H1 (cell line): Measurements from ENCODE around the gene SAG. TPM values are rescaled to one million over a fixed set of nuclear protein-coding genes. Genes with fewer than 3 reads are reported as not detected.

Experiments used
- CTCF ChIA-PET: fragments of 300-600 bp; sonication (Branson Sonifier 250); formaldehyde crosslinking; loops from one replicate; lab custom pipeline; 2021; ENCODE audit not compliant: partially characterized antibody; lab: Charles Lee
- POLR2A ChIA-PET: fragments of 300-600 bp; sonication (Branson Sonifier 250); formaldehyde crosslinking; loops from one replicate; lab custom pipeline; 2021; ENCODE audit warnings: inconsistent platforms; ENCODE audit not compliant: partially characterized antibody; lab: Charles Lee
- DNase-seq, 2 experiments: peaks; one replicate each; pipeline versions ENCODE4 v3.0.0 to v3.0.0-alpha.2; 2010 to 2022; ENCODE audit warnings: low spot score in 2 of 2, low read depth in 1 of 2, mixed read lengths in 1 of 2
- FAIRE-seq: peaks from 2 replicates; lab custom pipeline; 2011; peaks lifted over from hg19 to GRCh38; lab: Jason Lieb, UNC
- H2AFZ ChIP-seq: 2 replicates; pipeline ENCODE4 v1.8.1; 2012; ENCODE audit warnings: low read length, inconsistent platforms
- H2AK5ac ChIP-seq: 2 replicates; pipeline ENCODE4 v1.6.1; 2013; ENCODE audit warnings: low read depth, low read length
- H2BK120ac ChIP-seq: replicated peaks from 2 replicates; pipeline ENCODE3; 2013; ENCODE audit warnings: low read depth, low read length, inconsistent platforms
- H2BK12ac ChIP-seq: 2 replicates; pipeline ENCODE4 v1.6.1; 2013; ENCODE audit warnings: low read depth, low read length
- H2BK15ac ChIP-seq: 2 replicates; pipeline ENCODE4 v1.6.1; 2013; ENCODE audit warnings: low read length
- H2BK20ac ChIP-seq: 2 replicates; pipeline ENCODE4 v1.6.1; 2013; ENCODE audit warnings: low read length
- H2BK5ac ChIP-seq: 2 replicates; pipeline ENCODE4 v1.6.1; 2013; ENCODE audit warnings: low read depth, low read length
- H3K14ac ChIP-seq: 2 replicates; pipeline ENCODE4 v1.6.1; 2013; ENCODE audit warnings: inconsistent platforms; ENCODE audit not compliant: insufficient read length
- H3K18ac ChIP-seq: 2 replicates; pipeline ENCODE4 v1.6.1; 2013; ENCODE audit warnings: low read length; ENCODE audit errors: extremely low read depth
- H3K23ac ChIP-seq: 2 replicates; pipeline ENCODE4 v1.6.1; 2013; ENCODE audit warnings: inconsistent platforms; ENCODE audit not compliant: insufficient read length
- H3K23me2 ChIP-seq: 2 replicates; pipeline ENCODE4 v1.6.1; 2013; ENCODE audit warnings: low read depth, low read length
- H3K27ac ChIP-seq: 2 replicates; pipeline ENCODE4 v1.6.1; 2011; ENCODE audit warnings: low read depth, low read length, inconsistent platforms
- H3K27me3 ChIP-seq, 4 experiments: replicated peaks in 1 of 4; 1 replicate in 1 of 4; 2 replicates in 3 of 4; pipeline versions ENCODE4 v1.6.1 to v1.8.1; 2011 to 2013; ENCODE audit warnings: low read length in 3 of 4, mild to moderate bottlenecking in 3 of 4, inconsistent platforms in 2 of 4, mixed read lengths in 2 of 4, moderate library complexity in 1 of 4; ENCODE audit not compliant: control insufficient read depth in 3 of 4, insufficient read depth in 3 of 4; ENCODE audit errors: extremely low read depth in 1 of 4
- H3K36me3 ChIP-seq, 4 experiments: 2 replicates each; pipeline versions ENCODE4 v1.6.1 to v1.8.1; 2011 to 2013; ENCODE audit warnings: mild to moderate bottlenecking in 4 of 4, low read length in 3 of 4, moderate library complexity in 2 of 4, control low read depth in 1 of 4, inconsistent platforms in 1 of 4; ENCODE audit not compliant: insufficient read depth in 4 of 4, control insufficient read depth in 2 of 4
- H3K4ac ChIP-seq: replicated peaks from 2 replicates; pipeline ENCODE3; 2013; ENCODE audit warnings: low read length, low read depth, mixed read lengths, inconsistent platforms; ENCODE audit not compliant: insufficient read length
- H3K4me1 ChIP-seq, 4 experiments: replicated peaks in 1 of 4; 1 replicate in 1 of 4; 2 replicates in 3 of 4; pipeline versions ENCODE4 v1.6.1 to v1.8.1; 2011 to 2013; ENCODE audit warnings: low read length in 3 of 4, inconsistent platforms in 2 of 4, mixed read lengths in 1 of 4; ENCODE audit not compliant: insufficient read depth in 4 of 4, control insufficient read depth in 3 of 4
- H3K4me2 ChIP-seq, 2 experiments: 2 replicates each; pipeline versions ENCODE4 v1.6.1 to v1.8.1; 2011 to 2013; ENCODE audit warnings: low read depth in 2 of 2, low read length in 2 of 2, control low read depth in 1 of 2, inconsistent platforms in 1 of 2, mild to moderate bottlenecking in 1 of 2; ENCODE audit not compliant: insufficient read depth in 1 of 2
- H3K4me3 ChIP-seq, 4 experiments: fragments of 200-600, 300-600 bp in 1 of 4; sonication (generic), shearing (Covaris generic), sonication (Bioruptor Twin) in 1 of 4; 2 replicates each; pipeline versions ENCODE4 v1.5.1 to v1.8.1; 2011 to 2016; ENCODE audit warnings: low read length in 4 of 4, low read depth in 3 of 4, control low read depth in 2 of 4, inconsistent platforms in 2 of 4, mild to moderate bottlenecking in 2 of 4, mixed read lengths in 1 of 4, moderate library complexity in 1 of 4; ENCODE audit not compliant: insufficient read depth in 2 of 4; ENCODE audit errors: extremely low read depth in 1 of 4
- H3K56ac ChIP-seq: replicated peaks from 2 replicates; pipeline ENCODE3; 2013; ENCODE audit warnings: low read depth, mild to moderate bottlenecking, mixed read lengths, low read length, inconsistent platforms; ENCODE audit not compliant: insufficient read length
- H3K79me1 ChIP-seq: 2 replicates; pipeline ENCODE4 v1.6.1; 2013; ENCODE audit warnings: low read depth, low read length, control low read depth
- H3K79me2 ChIP-seq, 2 experiments: 2 replicates each; pipeline versions ENCODE4 v1.6.1 to v1.8.1; 2012 to 2013; ENCODE audit warnings: low read length in 2 of 2, mild to moderate bottlenecking in 2 of 2, inconsistent platforms in 1 of 2; ENCODE audit not compliant: insufficient read depth in 2 of 2, control insufficient read depth in 1 of 2
- H3K9ac ChIP-seq, 4 experiments: replicated peaks in 1 of 4; 1 replicate in 1 of 4; 2 replicates in 3 of 4; pipeline versions ENCODE4 v1.6.1 to v1.8.1; 2011 to 2013; ENCODE audit warnings: low read depth in 3 of 4, low read length in 3 of 4, control low read depth in 2 of 4, mild to moderate bottlenecking in 2 of 4, moderate library complexity in 2 of 4, inconsistent platforms in 1 of 4; ENCODE audit errors: extremely low read depth in 1 of 4
- H3K9me3 ChIP-seq, 2 experiments: 2 replicates each; pipeline versions ENCODE4 v1.6.1 to v1.8.1; 2012 to 2013; ENCODE audit warnings: mild to moderate bottlenecking in 2 of 2, moderate library complexity in 2 of 2, control low read depth in 1 of 2, inconsistent platforms in 1 of 2, low read depth in 1 of 2, low read length in 1 of 2, mixed read lengths in 1 of 2; ENCODE audit not compliant: insufficient read depth in 2 of 2
- H4K20me1 ChIP-seq, 2 experiments: replicated peaks in 1 of 2; 2 replicates each; pipeline versions ENCODE3 to v1.8.1; 2011 to 2013; ENCODE audit warnings: inconsistent platforms in 2 of 2, low read length in 2 of 2, mild to moderate bottlenecking in 1 of 2; ENCODE audit not compliant: insufficient read depth in 2 of 2, control insufficient read depth in 1 of 2
- H4K5ac ChIP-seq: 2 replicates; pipeline ENCODE4 v1.6.1; 2013; ENCODE audit warnings: low read length, low read depth, mixed read lengths, inconsistent platforms; ENCODE audit not compliant: insufficient read length
- H4K8ac ChIP-seq: 2 replicates; pipeline ENCODE4 v1.8.0; 2013; ENCODE audit warnings: mild to moderate bottlenecking, moderate library complexity, low read length, inconsistent platforms; ENCODE audit not compliant: insufficient read depth; ENCODE audit errors: extremely low read depth
- H4K91ac ChIP-seq: replicated peaks from 2 replicates; pipeline ENCODE3; 2013; ENCODE audit warnings: low read length, mixed read lengths, inconsistent platforms; ENCODE audit not compliant: insufficient read length
- ASH2L ChIP-seq: fragments of 200-600, 300-600 bp; sonication (generic); IDR thresholded peaks from one replicate; pipeline ENCODE4 v1.7.1; 2017; ENCODE audit warnings: low read length
- PHF8 ChIP-seq: fragments of 200-600 bp; sonication (generic); conservative IDR thresholded peaks from 2 replicates; pipeline ENCODE4 v1.7.1; 2012; ENCODE audit warnings: low read depth, mild to moderate bottlenecking, inconsistent platforms, low read length, moderate library complexity
- WGBS, 2 experiments: shearing (Covaris generic) in 1 of 2; methylation state at CpG; one replicate each; pipeline versions ENCODE4 v1.1.6 to v1.1.7; 2013 to 2015; ENCODE audit warnings: low lambda C conversion rate in 2 of 2, mixed read lengths in 2 of 2, inconsistent platforms in 1 of 2, low coverage in 1 of 2, missing lambda C conversion rate in 1 of 2; ENCODE audit not compliant: insufficient replicate concordance in 2 of 2, insufficient coverage in 1 of 2, insufficient read length in 1 of 2; ENCODE audit errors: extremely low coverage in 1 of 2, missing lambda C conversion rate in 1 of 2; 5-methylcytosine and 5-hydroxymethylcytosine counted together
- polyA plus RNA-seq, 7 experiments: library from polyadenylated mRNA; depleted of rRNA in 3 of 7; stranded (reverse) in 5 of 7; unstranded in 2 of 7; fragments of >200 nt in 5 of 7; fragments of 200-250 nt in 2 of 7; gene quantifications; 1 replicate in 5 of 7; 2 replicates in 1 of 7; 4 replicates in 1 of 7; pipeline versions ENCODE4 v1.2.1 to v1.2.3, GENCODE V29; 2011 to 2013; ENCODE audit warnings: missing spikeins in 2 of 7, mixed read lengths in 2 of 7
- total RNA-seq: library from RNA; stranded (reverse); fragmentation: NEBNext Ultra II Directional; extraction: Animal tissue kit (Norgen Biotek cat#: 25700); gene quantifications from 2 replicates; pipeline ENCODE4 v1.2.1, GENCODE V29; 2021

SAG gene
- total and polyA plus RNA-seq, 2 of the 8 experiments (the other 6 are each of a cell fraction or from before 2014, with no cell fraction given) = not detected

DNA sequence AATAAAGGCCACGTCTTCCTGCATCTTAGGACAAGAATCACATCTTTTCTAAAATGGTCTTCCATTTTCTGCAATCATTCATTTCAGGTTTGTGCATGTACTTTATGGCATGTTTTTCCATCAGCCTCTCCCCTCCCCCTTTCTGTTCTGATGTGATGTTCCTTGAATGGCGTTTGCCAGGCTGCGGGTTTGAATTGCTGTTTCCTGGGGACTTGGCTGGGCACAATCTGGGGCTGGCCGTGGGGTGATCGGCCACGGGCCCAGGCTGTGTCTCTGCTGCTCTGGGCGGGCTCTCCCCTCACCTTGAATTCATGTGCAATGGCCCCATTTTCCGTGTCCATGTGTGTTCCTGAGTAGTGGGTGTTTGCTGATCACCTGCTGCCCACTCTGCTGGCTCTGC is 61.8 kb downstream of the SAG start:
- H3K9ac ChIP-seq = no peak overlapping the region
- no peak for TF ChIP-seq PHF8
- no peak for TF ChIP-seq ASH2L

More for the DNA sequence above, 61.8 kb downstream of the SAG start:
- no peak overlapping the region for H3K4me3 ChIP-seq
- H2BK20ac ChIP-seq = no peak overlapping the region
- H3K79me2 ChIP-seq = no peaks in the 10 kb centered on the region
- no peak overlapping the region for H3K23ac ChIP-seq
- H3K27ac ChIP-seq = no peak overlapping the region
- no peak overlapping the region for H4K91ac ChIP-seq
- H2AK5ac ChIP-seq = 0 out of 2 replicates have a peak overlapping the region, but pooled peaks have one; percentile 39
- no peak overlapping the region for H3K4me2 ChIP-seq
- FAIRE-seq = no peak
- no peaks in the 10 kb centered on the region; a peak in 1 of 7 replicates for H3K27me3 ChIP-seq
- H2AFZ ChIP-seq = no peak overlapping the region
- no peaks in the 10 kb centered on the region for H3K9me3 ChIP-seq
- H3K36me3 ChIP-seq = no peaks in the 10 kb centered on the region
- no peaks in the 10 kb centered on the region for H3K79me1 ChIP-seq
- no peak overlapping the region for H3K14ac ChIP-seq
- no peak overlapping the region for H3K4ac ChIP-seq
- H3K18ac ChIP-seq = no peak overlapping the region
- H4K20me1 ChIP-seq = peaks cover 0 to 2% of the 10 kb centered on the region in 2 experiments
- H4K5ac ChIP-seq = no peak overlapping the region
- H3K4me1 ChIP-seq = peaks cover 0 to 9% (median 3%) of the 10 kb centered on the region in 4 experiments; a peak in 5 of 7 replicates
- no peak overlapping the region for H2BK15ac ChIP-seq
- no peak overlapping the region for H4K8ac ChIP-seq
- no peak overlapping the region for H3K56ac ChIP-seq
- no peak overlapping the region for H2BK120ac ChIP-seq
- H2BK5ac ChIP-seq = no peak overlapping the region
- H2BK12ac ChIP-seq = no peak overlapping the region
- 91% methylated on average over 8 of the region's 8 CpGs; no CpG with 5 or more reads in 1 of the 2 experiments for WGBS, 2 experiments
- no peaks in the 10 kb centered on the region for H3K23me2 ChIP-seq
- CTCF ChIA-PET = interaction anchor here (1.3 kb wide), 1 partner anchor 79 kb away, joined by 3 read pairs; no protein-coding TSS in a partner anchor
- DNase-seq = no peak
- POLR2A ChIA-PET = no interaction called here
